LNCAP (cell line): ENCODE results near the gene ACP1.

Experiments
- CTCF ChIP-seq: fragments of 450-650 bp; IDR thresholded peaks from 2 replicates; pipeline ENCODE4 v1.5.1; 2017; ENCODE audit warnings: mild to moderate bottlenecking

The ACP1 gene

GRCh38 chr2:257842-258241 is 6.9 kb upstream of the ACP1 start:
- TF ChIP-seq CTCF = no peak

- TF ChIP-seq CTCF = no peak
These were observed 5.8 kb upstream of the ACP1 start for GRCh38 chr2:258933-259332.

- TF ChIP-seq CTCF = no peak
These were observed 4.9 kb upstream of the ACP1 start for GRCh38 chr2:259789-260331.

GRCh38 chr2:260507-261161 is 4.1 kb upstream of the ACP1 start:
- no peak for TF ChIP-seq CTCF

GRCh38 chr2:262117-262516 is 2.6 kb upstream of the ACP1 start:
- TF ChIP-seq CTCF = no peak

GRCh38 chr2:263022-263738 is 1.6 kb upstream of the ACP1 start:
- TF ChIP-seq CTCF = no peak

- TF ChIP-seq CTCF = no peak
These were observed 814 bp upstream of the ACP1 start, which contains the start of gene SH3YL1 for GRCh38 chr2:263774-264492. Gene SH3YL1 (minus strand): TSS chr2:264032. CDS start chr2:263984, 48 bp downstream.
